Colonic mucosa (tissue), 4 donors: ENCODE results near the gene FAM53A. TPM values are rescaled to one million over a fixed set of nuclear protein-coding genes. Genes with fewer than 3 reads are reported as not detected.

Source experiments
- DNase-seq: peaks from one replicate; pipeline ENCODE4 v3.0.0-alpha.2; 2020
- H3K27ac ChIP-seq: fragments of 200-600 bp; one replicate; pipeline ENCODE4 v1.8.0; 2021
- H3K27me3 ChIP-seq: fragments of 200-600 bp; one replicate; pipeline ENCODE4 v1.8.0; 2021
- H3K36me3 ChIP-seq: fragments of 200-600 bp; one replicate; pipeline ENCODE4 v1.8.0; 2021
- H3K4me1 ChIP-seq: fragments of 200-600 bp; one replicate; pipeline ENCODE4 v1.8.0; 2021; ENCODE audit warnings: mild to moderate bottlenecking
- H3K4me3 ChIP-seq: fragments of 200-600 bp; one replicate; pipeline ENCODE4 v1.8.0; 2021
- H3K9ac ChIP-seq, 2 donors: one replicate each; pipeline ENCODE4 v1.7.0; 2013; ENCODE audit warnings: control low read depth in 2 of 2, low read depth in 2 of 2, low read length in 2 of 2
- H3K9me3 ChIP-seq: fragments of 200-600 bp; one replicate; pipeline ENCODE4 v1.8.0; 2021
- CTCF ChIP-seq: fragments of 200-600 bp; IDR thresholded peaks from one replicate; pipeline ENCODE4 v1.8.0; 2022; ENCODE audit warnings: antibody characterized with exemption, mild to moderate bottlenecking
- intact Hi-C: fragments of 100-400 bp; cut with DNase I; formaldehyde crosslinking; loops from one replicate; pipeline ENCODE4 v1.14.1; 2022
- total RNA-seq, 2 donors: library from RNA; stranded (reverse); fragmentation: NEBNext Ultra II Directional in 1 of 2; extraction: Animal tissue kit (Norgen Biotek cat#: 25700) in 1 of 2; gene quantifications; one replicate each; pipeline ENCODE4 v1.2.1, GENCODE V29; 2021
- donor health status: healthy.
- donor health status: DM: no; HTN: no; CAD: no.
- donor health status: DM: no; HTN: no; CAD: no.

FAM53A gene
- total RNA-seq, 2 donors from 2014 or later, result 0.86 to 1.5 TPM

GRCh38 chr4:1603413-1604135 is 80.5 kb downstream of the FAM53A start:
- H3K9ac ChIP-seq, result no peak overlapping the region
- no peaks in the 10 kb centered on the region for H3K9me3 ChIP-seq
- no peak overlapping the region for H3K4me3 ChIP-seq
- no peak for TF ChIP-seq CTCF
- H3K36me3 ChIP-seq, result no peaks in the 10 kb centered on the region
- H3K27ac ChIP-seq, result no peak overlapping the region
- no peaks in the 10 kb centered on the region for H3K4me1 ChIP-seq
- H3K27me3 ChIP-seq, result no peaks in the 10 kb centered on the region
- intact Hi-C loops, result no loop called here
- DNase-seq, result no peak

GRCh38 chr4:1602655-1603412 is 81.3 kb downstream of the FAM53A start:
- Histone ChIP-seq H3K9ac (no peak overlapping the region), H3K27ac (no peak overlapping the region), H3K27me3 (no peaks in the 10 kb centered on the region), H3K9me3 (no peaks in the 10 kb centered on the region), H3K4me3 (no peak overlapping the region), H3K4me1 (no peaks in the 10 kb centered on the region), H3K36me3 (no peaks in the 10 kb centered on the region)
- intact Hi-C loops, result no loop called here
- no peak for TF ChIP-seq CTCF
- no peak for DNase-seq

GRCh38 chr4:1601852-1602654 is 82.1 kb downstream of the FAM53A start:
- no peaks in the 10 kb centered on the region for H3K4me1 ChIP-seq
- intact Hi-C loops, result no loop called here
- no peaks in the 10 kb centered on the region for H3K27me3 ChIP-seq
- no peak for DNase-seq
- H3K36me3 ChIP-seq, result no peaks in the 10 kb centered on the region
- no peak overlapping the region for H3K4me3 ChIP-seq
- H3K9me3 ChIP-seq, result no peaks in the 10 kb centered on the region
- H3K27ac ChIP-seq, result no peak overlapping the region
- TF ChIP-seq CTCF, result no peak
- H3K9ac ChIP-seq, result no peak overlapping the region

GRCh38 chr4:1601533-1601835 is 82.6 kb downstream of the FAM53A start:
- H3K36me3 ChIP-seq, result no peaks in the 10 kb centered on the region
- no peak for TF ChIP-seq CTCF
- no peak for DNase-seq
- H3K9me3 ChIP-seq, result no peaks in the 10 kb centered on the region
- H3K9ac ChIP-seq, result no peak overlapping the region
- H3K4me1 ChIP-seq, result no peaks in the 10 kb centered on the region
- no peaks in the 10 kb centered on the region for H3K27me3 ChIP-seq
- H3K4me3 ChIP-seq, result no peak overlapping the region
- H3K27ac ChIP-seq, result no peak overlapping the region
- intact Hi-C loops, result no loop called here

- DNase-seq, result no peak
- no peaks in the 10 kb centered on the region for H3K4me1 ChIP-seq
- H3K27me3 ChIP-seq, result no peaks in the 10 kb centered on the region
- no peak overlapping the region for H3K4me3 ChIP-seq
- H3K27ac ChIP-seq, result no peak overlapping the region
- no peaks in the 10 kb centered on the region for H3K36me3 ChIP-seq
- intact Hi-C loops, result no loop called here
- no peak for TF ChIP-seq CTCF
- H3K9me3 ChIP-seq, result no peaks in the 10 kb centered on the region
- H3K9ac ChIP-seq, result no peak overlapping the region
These were observed 83.1 kb downstream of the FAM53A start for GRCh38 chr4:1600811-1601532.
